HepG2 (cell line): ENCODE data around the gene ZNF334. TPM values are rescaled to one million over a fixed set of nuclear protein-coding genes. Genes with fewer than 3 reads are reported as not detected.

Experiments used
- ATAC-seq: fragments of 200-7000 bp; cut with Tn5 transposase; 3 replicates; pipeline ENCODE4 v1.9.1; 2020; ENCODE audit warnings: mild to moderate bottlenecking, moderate library complexity
- BruUV-seq: library from RNA; stranded (reverse); fragments of 400-500 nt; replicated peaks from 2 replicates; lab custom pipeline; 2021; lab: Mats Ljungman, UMichigan
- CTCF ChIA-PET: fragments of 300-600 bp; formaldehyde crosslinking; extraction: SDS; loops from one replicate; lab custom pipeline; 2021; ENCODE audit warnings: low total read pairs, inconsistent platforms, low intra/inter-chr PET ratio; lab: Yijun Ruan, JAX
- POLR2A ChIA-PET: fragments of 350-600 bp; sonication (Branson Sonifier 250); formaldehyde crosslinking; loops from one replicate; lab custom pipeline; 2020; ENCODE audit warnings: antibody characterized with exemption, inconsistent platforms; lab: Yijun Ruan, JAX
- DNase-seq: peaks from one replicate; pipeline ENCODE4 v3.0.0-alpha.2; 2015; ENCODE audit warnings: low spot score
- FAIRE-seq: peaks from 3 replicates; lab custom pipeline; 2011; peaks lifted over from hg19 to GRCh38; lab: Jason Lieb, UNC
- H2AFZ ChIP-seq: one replicate; pipeline ENCODE4 v1.6.1; 2011; ENCODE audit warnings: low read length, inconsistent platforms
- H3K27ac ChIP-seq: fragments of 300-600 bp; 3 replicates; pipeline ENCODE4 v1.8.0; 2011; ENCODE audit warnings: mixed run types, mild to moderate bottlenecking, mixed read lengths, low read length, inconsistent platforms; ENCODE audit not compliant: insufficient read depth; ENCODE audit errors: extremely low read length
- H3K27me3 ChIP-seq, 2 experiments: fragments of 200-600 bp in 1 of 2; 2 replicates in 1 of 2; 3 replicates in 1 of 2; pipeline versions ENCODE4 v1.6.0 to v1.8.0; 2011; ENCODE audit warnings: low read length in 2 of 2, mild to moderate bottlenecking in 2 of 2, moderate library complexity in 2 of 2, inconsistent platforms in 1 of 2; ENCODE audit not compliant: insufficient read depth in 2 of 2, control insufficient read depth in 1 of 2
- H3K36me3 ChIP-seq, 2 experiments: fragments of 200-600 bp in 1 of 2; replicated peaks in 1 of 2; 2 replicates in 1 of 2; 3 replicates in 1 of 2; pipeline versions ENCODE4 v1.5.1 to v1.8.0; 2011; ENCODE audit warnings: low read length in 2 of 2, inconsistent platforms in 1 of 2; ENCODE audit not compliant: insufficient read depth in 2 of 2, control insufficient read depth in 1 of 2
- H3K4me1 ChIP-seq: 2 replicates; pipeline ENCODE4 v1.5.1; 2012; ENCODE audit warnings: low read length, inconsistent platforms; ENCODE audit not compliant: insufficient read depth
- H3K4me2 ChIP-seq: 2 replicates; pipeline ENCODE4 v1.6.0; 2011; ENCODE audit warnings: low read depth, low read length, inconsistent platforms
- H3K4me3 ChIP-seq, 3 experiments: fragments of 200-600 bp in 1 of 3; sonication (generic), shearing (Covaris generic) in 1 of 3; replicated peaks in 1 of 3; 2 replicates each; pipeline ENCODE4 v1.5.1; 2011 to 2016; ENCODE audit warnings: low read length in 3 of 3, inconsistent platforms in 2 of 3, low read depth in 2 of 3, mild to moderate bottlenecking in 2 of 3, control low read depth in 1 of 3, mixed read lengths in 1 of 3; ENCODE audit not compliant: insufficient read depth in 1 of 3
- H3K79me2 ChIP-seq: one replicate; pipeline ENCODE4 v1.6.1; 2011; ENCODE audit warnings: low read length, inconsistent platforms; ENCODE audit not compliant: insufficient read depth
- H3K9ac ChIP-seq: 2 replicates; pipeline ENCODE4 v1.6.0; 2011; ENCODE audit warnings: mild to moderate bottlenecking, low read depth, low read length, inconsistent platforms; ENCODE audit not compliant: insufficient read depth
- H3K9me3 ChIP-seq: 2 replicates; pipeline ENCODE4 v1.5.1; 2012; ENCODE audit warnings: mild to moderate bottlenecking, low read length
- H4K20me1 ChIP-seq: 2 replicates; pipeline ENCODE4 v1.6.0; 2011; ENCODE audit warnings: inconsistent platforms, mild to moderate bottlenecking, low read length, moderate library complexity; ENCODE audit not compliant: insufficient read depth
- ESRRA ChIP-seq: sonication (generic); formaldehyde crosslinking; IDR thresholded peaks from 2 replicates; pipeline ENCODE4 v1.5.1; 2020; ENCODE audit warnings: mild to moderate bottlenecking, low read depth, missing genetic modification reagents
- PHF8 ChIP-seq: sonication (generic); formaldehyde crosslinking; IDR thresholded peaks from 2 replicates; pipeline ENCODE4 v1.5.0; 2020; ENCODE audit warnings: missing genetic modification reagents
- RFX1 ChIP-seq: fragments of 450-650 bp; IDR thresholded peaks from 2 replicates; pipeline ENCODE4 v1.6.1; 2017
- RFX3 ChIP-seq: IDR thresholded peaks from 2 replicates; pipeline ENCODE4 v1.6.1; 2016; ENCODE audit warnings: missing biosample characterization, missing genetic modification reagents
- RFX5 ChIP-seq: IDR thresholded peaks from 2 replicates; pipeline ENCODE4 v1.6.1; 2011; ENCODE audit warnings: low read depth, low read length, improper control_type of control experiment
- SP4 ChIP-seq: sonication (generic); formaldehyde crosslinking; IDR thresholded peaks from 2 replicates; pipeline ENCODE4 v1.8.1; 2023; ENCODE audit warnings: mild to moderate bottlenecking, missing genetic modification reagents
- STAG1 ChIP-seq: sonication (generic); formaldehyde crosslinking; IDR thresholded peaks from 2 replicates; pipeline ENCODE4 v1.4.0; 2020; ENCODE audit warnings: missing genetic modification reagents
- ZNF101 ChIP-seq: sonication (generic); formaldehyde crosslinking; IDR thresholded peaks from 2 replicates; pipeline ENCODE4 v1.4.0; 2020; ENCODE audit warnings: mild to moderate bottlenecking, low read depth, missing genetic modification reagents, borderline replicate concordance
- ZNF121 ChIP-seq: sonication (generic); formaldehyde crosslinking; IDR thresholded peaks from 2 replicates; pipeline ENCODE4 v1.5.0; 2020; ENCODE audit warnings: mild to moderate bottlenecking, missing genetic modification reagents
- WGBS: methylation state at CpG from one replicate; pipeline ENCODE4 v1.1.6; 2017; ENCODE audit warnings: low lambda C conversion rate; 5-methylcytosine and 5-hydroxymethylcytosine counted together
- in situ Hi-C: cut with HindIII; loops from 2 replicates; pipeline ENCODE4 v1.10.0; 2017; ENCODE audit warnings: low pct_unique_long_range_greater_than_20kb; ENCODE audit not compliant: extremely low pct_ligation_motif_present
- intact Hi-C: fragments of 100-400 bp; cut with micrococcal nuclease; formaldehyde crosslinking; loops from one replicate; pipeline ENCODE4 v1.10.0; 2022; ENCODE audit not compliant: unreplicated experiment
- polyA plus RNA-seq, 8 experiments: library from polyadenylated mRNA; depleted of rRNA in 3 of 8; stranded (reverse) in 7 of 8; unstranded in 1 of 8; fragments of >200 nt; fragmentation: Illumina TruSeq in 4 of 8; extraction: Trizol in 4 of 8; gene quantifications; 2 replicates each; pipeline versions ENCODE4 v1.2.1 to v1.2.3, GENCODE V29; 2011 to 2016; ENCODE audit warnings: low read depth in 4 of 8, missing spikeins in 1 of 8, mixed read lengths in 1 of 8; ENCODE audit not compliant: insufficient read depth in 1 of 8
- total RNA-seq, 5 experiments: library from RNA; depleted of rRNA; stranded (reverse); fragments of >200 nt; fragmentation: Illumina TruSeq; extraction: Trizol; gene quantifications; 2 replicates each; pipeline ENCODE4 v1.2.3, GENCODE V29; 2016; ENCODE audit warnings: low read depth in 1 of 5
- TF ChIP-seq, protein P1 (sequence below): IDR thresholded peaks from 2 replicates; pipeline ENCODE4 v1.4.0; 2020; ENCODE audit warnings: mild to moderate bottlenecking, missing genetic modification reagents

Gene ZNF334
- total and polyA plus RNA-seq, 2 of the 13 experiments (the other 11 are each of a cell fraction or from before 2014, with no cell fraction given): 4.8 to 7.8 TPM

DNA sequence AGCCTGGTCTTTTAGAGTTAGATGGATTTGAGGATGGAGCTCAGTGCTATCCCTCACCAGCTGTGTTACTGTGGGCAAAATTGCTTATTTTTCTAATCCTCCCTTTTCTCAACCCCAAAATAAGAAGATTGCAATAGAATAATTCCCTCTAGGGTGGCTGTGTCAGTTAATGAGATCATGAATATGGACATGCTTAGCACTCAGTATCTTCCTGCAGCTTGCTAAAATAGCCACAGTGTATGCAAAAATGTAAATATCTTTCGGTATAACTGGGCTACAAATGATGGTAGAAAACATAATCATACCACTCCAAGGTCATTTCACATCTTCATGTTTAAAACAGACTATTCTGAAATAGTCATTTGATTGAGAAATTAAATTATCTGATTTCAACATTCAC, 35.7 kb downstream of the ZNF334 start (continued):
- TF ChIP-seq ZNF101: no peak
- no peak for TF ChIP-seq PHF8 (CRISPR knock-in tag)
- no peak for TF ChIP-seq SP4

DNA sequence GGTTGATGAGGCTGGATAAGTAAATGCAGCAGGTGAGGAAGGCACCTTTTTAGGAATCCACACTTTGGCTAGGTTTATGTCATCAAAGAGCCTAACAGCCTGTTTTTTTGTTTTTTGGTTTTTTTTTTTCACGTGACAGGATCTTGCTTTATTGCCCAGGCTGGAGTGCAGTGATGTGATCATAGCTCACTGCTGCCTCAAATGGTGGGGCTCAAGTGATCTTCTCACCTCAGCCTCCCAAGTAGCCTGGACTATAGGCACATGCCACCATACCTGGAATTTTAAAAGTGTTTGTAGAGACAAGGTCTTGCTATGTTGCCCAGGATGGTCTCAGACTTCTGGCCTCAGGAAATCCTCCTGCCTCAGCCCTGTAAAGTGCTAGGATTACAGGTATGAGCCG, 36.1 kb downstream of the ZNF334 start:
- no TSS peak for BruUV-seq
- H3K9me3 ChIP-seq: no peaks in the 10 kb centered on the region
- no peak overlapping the region for H3K4me3 ChIP-seq
- 22% methylated on average over 2 of the region's 2 CpGs for WGBS
- in situ Hi-C loops (no loop called here), intact Hi-C loops (no loop called here)
- H3K9ac ChIP-seq: no peak overlapping the region
- peaks cover 0 to 4% of the 10 kb centered on the region in 2 experiments; a peak in 2 of 5 replicates for H3K27me3 ChIP-seq
- no peak overlapping the region for H2AFZ ChIP-seq
- H3K4me1 ChIP-seq: no peaks in the 10 kb centered on the region
- no peak; the same call in 2 of the 3 replicates for ATAC-seq
- FAIRE-seq: peak; percentile 18
- H3K4me2 ChIP-seq: no peak overlapping the region
- ChIA-PET CTCF (no interaction called here), POLR2A (no interaction called here)
- no peaks in the 10 kb centered on the region for H4K20me1 ChIP-seq
- H3K27ac ChIP-seq: no peak overlapping the region
- no peak for TF ChIP-seq ESRRA (CRISPR knock-in tag)
- peak; percentile 88 for TF ChIP-seq ZNF121 (CRISPR knock-in tag)
- TF ChIP-seq STAG1 (CRISPR knock-in tag): 0 out of 2 replicates have a peak, but pooled peaks have one; percentile 9
- no peaks in the 10 kb centered on the region for H3K36me3 ChIP-seq
- H3K79me2 ChIP-seq: no peaks in the 10 kb centered on the region
- DNase-seq: no peak

DNA sequence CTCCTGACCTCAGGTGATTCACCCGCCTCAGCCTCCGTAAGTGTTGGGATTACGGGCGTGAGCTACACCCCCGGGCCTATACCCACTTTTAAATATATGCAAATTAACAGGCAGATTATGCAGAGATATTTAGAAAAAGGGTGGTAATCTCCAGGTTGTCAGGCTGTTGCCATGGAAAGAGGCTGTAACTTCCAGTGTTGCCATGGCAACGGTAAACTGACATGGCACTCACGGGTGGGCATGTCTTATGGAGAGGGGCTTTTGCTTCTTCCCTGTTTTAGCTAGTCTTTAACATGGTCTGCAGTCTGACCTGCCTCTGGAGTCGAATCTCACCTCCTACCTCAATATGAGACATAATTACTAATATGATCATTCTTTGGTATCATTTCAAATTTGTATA, 44.9 kb downstream of the ZNF334 start:
- no TSS peak for BruUV-seq
- no peak for DNase-seq
- TF ChIP-seq, protein P1, sequence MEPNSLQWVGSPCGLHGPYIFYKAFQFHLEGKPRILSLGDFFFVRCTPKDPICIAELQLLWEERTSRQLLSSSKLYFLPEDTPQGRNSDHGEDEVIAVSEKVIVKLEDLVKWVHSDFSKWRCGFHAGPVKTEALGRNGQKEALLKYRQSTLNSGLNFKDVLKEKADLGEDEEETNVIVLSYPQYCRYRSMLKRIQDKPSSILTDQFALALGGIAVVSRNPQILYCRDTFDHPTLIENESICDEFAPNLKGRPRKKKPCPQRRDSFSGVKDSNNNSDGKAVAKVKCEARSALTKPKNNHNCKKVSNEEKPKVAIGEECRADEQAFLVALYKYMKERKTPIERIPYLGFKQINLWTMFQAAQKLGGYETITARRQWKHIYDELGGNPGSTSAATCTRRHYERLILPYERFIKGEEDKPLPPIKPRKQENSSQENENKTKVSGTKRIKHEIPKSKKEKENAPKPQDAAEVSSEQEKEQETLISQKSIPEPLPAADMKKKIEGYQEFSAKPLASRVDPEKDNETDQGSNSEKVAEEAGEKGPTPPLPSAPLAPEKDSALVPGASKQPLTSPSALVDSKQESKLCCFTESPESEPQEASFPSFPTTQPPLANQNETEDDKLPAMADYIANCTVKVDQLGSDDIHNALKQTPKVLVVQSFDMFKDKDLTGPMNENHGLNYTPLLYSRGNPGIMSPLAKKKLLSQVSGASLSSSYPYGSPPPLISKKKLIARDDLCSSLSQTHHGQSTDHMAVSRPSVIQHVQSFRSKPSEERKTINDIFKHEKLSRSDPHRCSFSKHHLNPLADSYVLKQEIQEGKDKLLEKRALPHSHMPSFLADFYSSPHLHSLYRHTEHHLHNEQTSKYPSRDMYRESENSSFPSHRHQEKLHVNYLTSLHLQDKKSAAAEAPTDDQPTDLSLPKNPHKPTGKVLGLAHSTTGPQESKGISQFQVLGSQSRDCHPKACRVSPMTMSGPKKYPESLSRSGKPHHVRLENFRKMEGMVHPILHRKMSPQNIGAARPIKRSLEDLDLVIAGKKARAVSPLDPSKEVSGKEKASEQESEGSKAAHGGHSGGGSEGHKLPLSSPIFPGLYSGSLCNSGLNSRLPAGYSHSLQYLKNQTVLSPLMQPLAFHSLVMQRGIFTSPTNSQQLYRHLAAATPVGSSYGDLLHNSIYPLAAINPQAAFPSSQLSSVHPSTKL (CRISPR knock-in tag): no peak
- TF ChIP-seq RFX1 (peak; percentile 76), RFX3 (CRISPR knock-in tag) (peak; percentile 62), RFX5 (peak; percentile 40; the same call in 1 of the 2 replicates)
- ChIA-PET POLR2A (no interaction called here), CTCF (no interaction called here)
- H4K20me1 ChIP-seq: no peaks in the 10 kb centered on the region
- peaks cover 0 to 4% of the 10 kb centered on the region in 2 experiments; a peak in 2 of 5 replicates for H3K27me3 ChIP-seq
- H3K4me3 ChIP-seq: no peak overlapping the region
- no peak for FAIRE-seq
- no peak overlapping the region for H3K27ac ChIP-seq
- no peak overlapping the region for H3K4me2 ChIP-seq
- H3K9ac ChIP-seq: no peak overlapping the region
- no peak overlapping the region for H2AFZ ChIP-seq
- WGBS: 26% methylated on average over 8 of the region's 8 CpGs
- no peaks in the 10 kb centered on the region for H3K9me3 ChIP-seq
- no peak for ATAC-seq
- peaks cover 10% of the 10 kb centered on the region for H3K4me1 ChIP-seq
- in situ Hi-C loops: no loop called here
- intact Hi-C loops: no loop called here
- no peaks in the 10 kb centered on the region for H3K36me3 ChIP-seq
- H3K79me2 ChIP-seq: no peaks in the 10 kb centered on the region
